ENCODE data around the gene ENPP6.

GRCh38 chr4:184246426-184246825 is 28.8 kb upstream of the ENPP6 start:
- TF ChIP-seq GATA2 (IDR thresholded peaks at IDR 0.05; ENCODE audit: low read depth, low read length) = no peak
- TF ChIP-seq GATA3 (IDR thresholded peaks at IDR 0.05; ENCODE audit: low read depth, low read length) = no peak
